ENCODE results near the gene CPT1A.

DNA sequence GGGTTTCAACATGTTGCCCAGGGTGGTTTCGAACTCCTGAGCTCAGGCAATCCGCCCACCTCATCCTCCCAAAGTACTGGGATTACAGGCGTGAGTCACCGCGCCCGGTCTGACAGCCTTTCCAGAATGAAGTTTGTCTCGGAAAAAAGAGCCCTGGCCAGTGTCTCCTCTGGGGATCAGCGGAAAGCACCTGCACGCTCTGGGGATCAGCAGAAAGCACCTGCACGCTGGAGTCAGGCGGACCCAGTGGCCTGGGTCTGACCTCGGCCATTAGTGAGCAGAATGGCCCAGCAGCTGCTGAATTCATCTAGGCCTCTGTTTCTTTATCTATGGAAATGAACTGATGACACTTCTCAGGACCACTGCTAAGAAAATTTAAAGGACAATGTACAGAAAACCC is 79.9 kb downstream of the CPT1A start:
- TF ChIP-seq, protein P1, sequence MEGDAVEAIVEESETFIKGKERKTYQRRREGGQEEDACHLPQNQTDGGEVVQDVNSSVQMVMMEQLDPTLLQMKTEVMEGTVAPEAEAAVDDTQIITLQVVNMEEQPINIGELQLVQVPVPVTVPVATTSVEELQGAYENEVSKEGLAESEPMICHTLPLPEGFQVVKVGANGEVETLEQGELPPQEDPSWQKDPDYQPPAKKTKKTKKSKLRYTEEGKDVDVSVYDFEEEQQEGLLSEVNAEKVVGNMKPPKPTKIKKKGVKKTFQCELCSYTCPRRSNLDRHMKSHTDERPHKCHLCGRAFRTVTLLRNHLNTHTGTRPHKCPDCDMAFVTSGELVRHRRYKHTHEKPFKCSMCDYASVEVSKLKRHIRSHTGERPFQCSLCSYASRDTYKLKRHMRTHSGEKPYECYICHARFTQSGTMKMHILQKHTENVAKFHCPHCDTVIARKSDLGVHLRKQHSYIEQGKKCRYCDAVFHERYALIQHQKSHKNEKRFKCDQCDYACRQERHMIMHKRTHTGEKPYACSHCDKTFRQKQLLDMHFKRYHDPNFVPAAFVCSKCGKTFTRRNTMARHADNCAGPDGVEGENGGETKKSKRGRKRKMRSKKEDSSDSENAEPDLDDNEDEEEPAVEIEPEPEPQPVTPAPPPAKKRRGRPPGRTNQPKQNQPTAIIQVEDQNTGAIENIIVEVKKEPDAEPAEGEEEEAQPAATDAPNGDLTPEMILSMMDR (IDR thresholded peaks at IDR 0.05; ENCODE audit: low read length) = no peak
- TF ChIP-seq EZH2 (IDR thresholded peaks at IDR 0.05; ENCODE audit: borderline replicate concordance, low read length) = no peak
